ENCODE data around the gene CASQ2. TPM values are rescaled to one million over a fixed set of nuclear protein-coding genes. Genes with fewer than 3 reads are reported as not detected.

The CASQ2 gene
- total and polyA plus RNA-seq, 9 of the 15 experiments (the other 6 are each of a cell fraction or from before 2014, with no cell fraction given) = not detected

DNA sequence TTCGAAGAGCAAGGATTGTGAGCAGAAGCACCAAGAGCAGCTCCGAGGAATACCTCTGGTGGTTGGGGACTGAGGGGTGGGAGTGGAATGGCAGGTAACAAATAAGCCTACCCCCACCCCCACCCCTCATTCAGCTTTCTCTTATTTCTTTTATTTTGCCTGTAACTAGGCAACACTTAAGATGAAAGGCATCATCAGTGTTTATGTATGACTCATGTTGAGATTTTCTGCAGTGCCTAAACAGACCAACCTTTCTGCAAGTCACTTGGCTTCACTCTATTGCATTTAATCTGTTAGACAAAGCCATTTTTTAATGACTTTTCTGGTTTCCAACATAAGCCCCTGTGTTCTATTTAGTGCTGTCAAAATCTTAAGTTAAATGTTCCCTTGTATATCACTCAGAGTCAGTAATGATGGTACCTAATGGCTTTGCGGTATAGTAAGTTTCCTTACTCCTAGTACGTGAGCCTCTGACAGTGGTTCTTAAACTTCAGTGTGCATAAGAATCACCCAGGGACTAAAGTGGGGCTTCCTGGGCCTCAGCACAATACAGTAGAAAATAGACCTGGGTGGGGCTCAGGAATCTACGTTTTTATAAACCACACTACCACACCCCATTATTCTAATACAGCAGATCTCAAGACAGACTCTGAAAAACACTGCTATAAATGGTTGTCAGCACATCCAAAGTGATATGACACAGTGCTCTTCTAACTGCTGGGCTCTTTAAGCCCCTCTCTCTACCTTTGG, 19.9 kb downstream of the CASQ2 start:
- H3K4me3 ChIP-seq = no peak overlapping the region
- no peak for FAIRE-seq
- H3K27me3 ChIP-seq (ENCODE audit: control insufficient read depth in 2 of 2, insufficient read depth in 2 of 2, low read length in 2 of 2) = peaks cover 5 to 17% of the 10 kb centered on the region in 2 experiments
- in situ Hi-C loops (cut with MboI) (no loop called here), intact Hi-C loops (cut with micrococcal nuclease) (no loop called here)
- ChIA-PET POLR2A (interaction anchor here (0.6 kb wide), 1 partner anchor 37 kb away, joined by 3 read pairs; no protein-coding TSS in a partner anchor), CTCF (ENCODE audit: low intra/inter-chr PET ratio) (no interaction called here)
- H3K4me2 ChIP-seq (ENCODE audit: insufficient read depth, low read length) = no peak overlapping the region
- TF ChIP-seq C11orf30 (IDR thresholded peaks at IDR 0.05; ENCODE audit: low read depth) = no peak
- TF ChIP-seq EWSR1 (IDR thresholded peaks at IDR 0.05; ENCODE audit: borderline replicate concordance, low read depth, partially characterized antibody) = no peak
- TF ChIP-seq IRF2 (CRISPR knock-in tag; IDR thresholded peaks at IDR 0.05) = no peak
- TF ChIP-seq EGR1 (conservative IDR thresholded peaks at IDR 0.05) = no peak
- TF ChIP-seq RBFOX2 (IDR thresholded peaks at IDR 0.05; ENCODE audit: low read depth, low read length) = no peak
- TF ChIP-seq ZFPM2 (CRISPR knock-in tag; IDR thresholded peaks at IDR 0.05) = no peak
- TF ChIP-seq RAD21 (CRISPR knock-in tag; conservative IDR thresholded peaks at IDR 0.05 in 1 of 2, IDR thresholded peaks at IDR 0.05 in 1 of 2) = no peak
- TF ChIP-seq HLTF (IDR thresholded peaks at IDR 0.05) = no peak
- TF ChIP-seq KLF16 (IDR thresholded peaks at IDR 0.05) = no peak
- no peak for TF ChIP-seq ELF2 (CRISPR knock-in tag; IDR thresholded peaks at IDR 0.05)
- TF ChIP-seq, protein P1, sequence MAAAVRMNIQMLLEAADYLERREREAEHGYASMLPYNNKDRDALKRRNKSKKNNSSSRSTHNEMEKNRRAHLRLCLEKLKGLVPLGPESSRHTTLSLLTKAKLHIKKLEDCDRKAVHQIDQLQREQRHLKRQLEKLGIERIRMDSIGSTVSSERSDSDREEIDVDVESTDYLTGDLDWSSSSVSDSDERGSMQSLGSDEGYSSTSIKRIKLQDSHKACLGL (CRISPR knock-in tag; IDR thresholded peaks at IDR 0.05; ENCODE audit: borderline replicate concordance, poor library complexity, severe bottlenecking) = no peak
- no peak for TF ChIP-seq ZBED1 (IDR thresholded peaks at IDR 0.05)
- ATAC-seq = no peak
- H3K79me2 ChIP-seq (ENCODE audit: control insufficient read depth, insufficient read depth, low read length) = no peaks in the 10 kb centered on the region
- no peaks in the 10 kb centered on the region for H3K9me1 ChIP-seq (ENCODE audit: control insufficient read depth, insufficient read depth, low read length)
- DNase-seq (ENCODE audit: extremely low read depth in 1 of 4, low spot score in 3 of 4) = no peak
- BruUV-seq (replicated peaks) = no TSS peak
- H3K9ac ChIP-seq (ENCODE audit: insufficient read depth in 1 of 2, low read depth in 2 of 2, low read length in 2 of 2) = no peak overlapping the region
- H3K9me3 ChIP-seq (replicated peaks; ENCODE audit: control insufficient read depth, insufficient read depth, low read depth, low read length) = no peaks in the 10 kb centered on the region
- no peaks in the 10 kb centered on the region for H3K4me1 ChIP-seq (replicated peaks in 1 of 2; ENCODE audit: control insufficient read depth in 2 of 2, insufficient read depth in 2 of 2, low read length in 2 of 2)
- no peaks in the 10 kb centered on the region for H3K36me3 ChIP-seq (ENCODE audit: control insufficient read depth, insufficient read depth, low read length)
- no peaks in the 10 kb centered on the region for H4K20me1 ChIP-seq (replicated peaks; ENCODE audit: control insufficient read depth, insufficient read depth, low read length)
- 1% methylated on average over 5 of the region's 5 CpGs for WGBS (ENCODE audit: insufficient coverage, low coverage, missing lambda C conversion rate)
- no peak overlapping the region for H2AFZ ChIP-seq (ENCODE audit: low read depth, low read length)
- no peak overlapping the region for H3K27ac ChIP-seq (ENCODE audit: extremely low read depth, low read depth, low read length)

Measured in K562 (cell line).